ENCODE data around the gene GNL3.
"Not testable (repeated sequence)": the region's sequence is repeated elsewhere in the genome, so short reads cannot be mapped to it uniquely, and the experiment has no call there.

The GNL3 gene

DNA sequence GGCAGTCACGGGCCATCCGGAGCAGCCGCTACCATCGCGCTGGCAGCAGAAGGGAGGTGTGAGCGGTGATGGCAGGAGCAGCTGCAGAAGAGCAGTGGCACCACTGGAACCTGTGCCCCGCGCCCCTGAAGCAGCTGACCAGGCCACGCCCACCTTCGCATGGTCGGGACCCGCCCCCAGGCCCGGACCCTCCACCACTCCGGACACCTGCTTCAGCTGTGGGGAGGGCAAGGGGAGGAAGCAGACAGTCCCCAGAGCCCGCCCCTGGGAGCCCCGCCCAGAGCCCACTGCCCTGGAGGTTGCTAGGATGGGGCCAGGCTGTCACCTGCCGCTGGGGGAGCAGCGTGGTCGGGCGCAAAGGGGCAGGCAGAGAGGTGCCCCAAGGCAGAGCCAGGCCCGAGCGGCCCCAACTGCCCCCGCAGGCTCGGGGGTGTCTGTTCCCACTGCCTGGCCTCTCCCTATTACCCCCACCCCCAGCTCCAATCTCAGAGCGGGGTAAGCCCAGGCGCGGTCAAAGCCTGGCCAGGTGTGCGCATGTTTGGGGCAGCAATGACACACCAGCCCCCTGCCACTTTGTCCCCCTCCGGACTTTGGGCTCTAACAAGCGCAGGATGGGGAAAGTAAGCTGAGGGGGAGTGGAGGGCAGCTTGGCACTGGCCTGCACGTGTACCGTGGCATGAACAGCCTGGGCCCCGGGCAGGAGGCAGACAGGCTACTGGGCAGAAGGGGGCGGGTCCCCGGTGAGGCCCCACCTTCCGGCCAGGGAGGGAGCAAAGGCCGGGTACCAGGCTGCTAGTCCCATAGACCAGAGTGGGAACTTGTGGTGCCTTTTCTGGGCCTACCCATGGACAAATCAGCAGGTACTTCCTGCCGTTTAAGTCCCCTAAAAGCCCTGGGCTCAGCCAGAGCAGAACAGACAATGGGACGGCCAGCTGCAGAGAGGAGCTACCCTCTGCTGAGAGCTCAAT, 28.8 kb downstream of the GNL3 start:
- DNase-seq (ENCODE audit: low read depth), result no peak
- no peak overlapping the region for H3K4me3 ChIP-seq (ENCODE audit: low read depth, low read length)

DNA sequence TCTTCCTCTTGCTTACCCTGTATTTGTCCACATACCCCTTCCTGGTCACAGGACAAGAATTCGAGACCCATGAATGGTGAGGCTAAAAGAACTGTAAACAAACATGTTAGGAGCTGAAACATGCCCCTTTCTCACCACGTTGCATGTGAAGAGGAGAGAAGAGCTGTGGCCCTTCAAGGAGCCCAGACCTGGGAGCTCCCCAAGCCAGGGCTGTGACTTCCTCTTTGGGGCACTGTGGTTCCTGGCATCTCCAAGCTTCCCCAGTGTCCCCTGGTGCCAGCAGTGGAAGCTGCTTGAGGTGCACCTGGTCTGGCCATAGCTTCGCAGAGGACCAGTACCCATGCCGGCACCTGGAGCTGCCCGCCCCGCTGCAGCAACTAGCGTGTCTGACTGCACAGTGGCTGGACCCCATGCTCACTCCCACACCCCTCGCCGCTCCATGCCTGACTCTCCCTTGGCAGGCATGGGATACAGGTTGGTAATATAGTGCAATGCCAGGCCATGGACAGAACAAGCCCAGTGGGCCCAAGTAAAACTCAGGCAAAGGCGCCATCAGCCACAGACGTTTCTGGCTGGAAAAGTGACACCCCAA, 30.0 kb downstream of the GNL3 start:
- no peak overlapping the region for H3K4me3 ChIP-seq (ENCODE audit: low read depth, low read length)
- no peak for DNase-seq (ENCODE audit: low read depth)

DNA sequence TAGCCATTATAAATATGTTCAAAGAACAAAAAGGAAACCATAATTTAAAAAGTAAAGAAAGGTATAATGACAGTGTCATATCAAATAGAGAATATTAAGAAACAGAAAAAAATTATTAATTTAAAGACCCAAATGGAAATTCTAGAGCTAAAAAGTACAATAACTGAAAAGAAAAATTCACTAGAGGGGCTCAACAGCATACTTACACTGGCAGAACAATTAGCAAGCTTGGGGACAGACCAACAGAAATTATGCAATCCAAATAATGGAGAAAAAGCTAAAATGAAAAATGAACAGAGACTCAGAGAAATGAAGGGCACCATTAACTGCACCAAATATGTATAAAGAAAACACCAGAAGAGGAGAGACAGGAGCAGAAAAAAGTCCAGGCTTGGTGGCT, 33.8 kb downstream of the GNL3 start:
- DNase-seq (ENCODE audit: low read depth), result no peak
- no peak overlapping the region for H3K4me3 ChIP-seq (ENCODE audit: low read depth, low read length)

DNA sequence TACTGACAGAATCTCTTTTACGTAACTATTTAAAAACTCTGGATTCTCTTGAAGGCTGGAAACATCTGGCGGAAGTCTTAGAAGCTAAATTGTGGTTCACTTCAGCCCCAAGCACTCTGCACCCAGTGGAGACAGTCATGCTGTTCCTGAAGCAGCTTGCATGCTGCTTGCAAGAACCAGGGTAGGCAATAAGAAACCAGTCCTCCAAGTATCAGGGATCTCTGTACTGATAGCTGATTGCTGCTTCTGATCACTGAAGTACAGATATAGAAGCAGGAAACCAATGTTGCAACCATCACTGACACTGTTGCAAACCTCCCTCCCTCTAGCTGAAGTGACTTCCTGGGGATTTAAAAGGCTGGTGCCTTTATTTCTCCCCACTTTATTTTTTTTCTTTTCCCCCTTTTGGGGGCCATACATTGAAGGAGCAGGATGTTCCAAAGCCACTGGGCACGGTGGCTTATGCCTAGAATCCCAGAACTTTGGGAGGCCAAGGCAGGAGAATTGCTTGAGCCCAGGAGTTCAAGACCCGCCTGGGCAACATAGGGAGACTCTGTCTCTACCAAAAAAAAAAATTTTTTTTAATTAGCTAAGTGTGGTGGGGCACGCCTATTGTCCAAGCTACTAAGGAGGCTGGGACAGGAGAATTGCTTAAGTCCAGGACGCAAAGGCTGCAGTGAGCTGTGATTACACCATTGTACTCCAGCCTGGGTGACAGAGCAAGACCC, 35.3 kb downstream of the GNL3 start:
- no peak overlapping the region for H3K4me3 ChIP-seq (ENCODE audit: low read depth, low read length)

DNA sequence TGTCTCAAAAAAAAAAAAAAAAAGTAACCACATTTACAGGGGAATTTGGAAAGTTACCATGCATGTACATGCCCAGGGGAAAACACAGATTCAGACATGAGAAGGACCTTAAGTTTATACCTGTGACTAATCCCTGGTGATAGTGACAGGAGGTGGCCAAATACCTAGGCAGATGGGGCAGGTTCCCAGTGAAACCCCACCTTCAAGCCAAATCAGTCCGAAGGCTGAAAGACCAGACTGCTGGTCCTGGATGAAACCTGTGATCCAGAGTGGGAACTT, 35.8 kb downstream of the GNL3 start:
- no peak for DNase-seq (ENCODE audit: low read depth)
- no peak overlapping the region for H3K4me3 ChIP-seq (ENCODE audit: low read depth, low read length)

More for the DNA sequence above, 35.3 kb downstream of the GNL3 start:
- no peak for DNase-seq (ENCODE audit: low read depth)

DNA sequence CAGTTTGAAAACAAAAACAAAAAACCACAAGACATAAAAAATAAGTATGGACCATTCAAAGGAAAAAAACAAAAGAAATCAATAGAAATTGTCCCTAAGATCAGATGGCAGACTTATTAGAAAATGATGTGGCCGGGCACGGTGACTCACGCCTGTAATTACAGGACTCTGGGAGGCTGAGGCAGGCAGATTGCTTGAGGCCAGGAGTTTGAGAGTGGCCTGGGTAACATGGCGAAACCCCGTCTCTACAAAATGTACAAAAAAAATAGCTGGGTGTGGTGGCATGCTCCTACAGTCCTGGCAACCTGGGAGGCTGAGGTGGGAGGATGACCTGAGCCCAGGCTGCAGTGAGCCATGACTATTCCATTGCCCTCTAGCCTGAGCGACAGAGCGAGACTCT, 36.7 kb downstream of the GNL3 start:
- no peak overlapping the region for H3K4me3 ChIP-seq (ENCODE audit: low read depth, low read length)

GRCh38 chr3:52723935-52724334, 38.1 kb downstream of the GNL3 start:
- H3K4me3 ChIP-seq (ENCODE audit: low read depth, low read length), result no peak overlapping the region
- DNase-seq (ENCODE audit: low read depth), result no peak

More for the DNA sequence above, 36.7 kb downstream of the GNL3 start:
- DNase-seq (ENCODE audit: low read depth), result no peak

DNA sequence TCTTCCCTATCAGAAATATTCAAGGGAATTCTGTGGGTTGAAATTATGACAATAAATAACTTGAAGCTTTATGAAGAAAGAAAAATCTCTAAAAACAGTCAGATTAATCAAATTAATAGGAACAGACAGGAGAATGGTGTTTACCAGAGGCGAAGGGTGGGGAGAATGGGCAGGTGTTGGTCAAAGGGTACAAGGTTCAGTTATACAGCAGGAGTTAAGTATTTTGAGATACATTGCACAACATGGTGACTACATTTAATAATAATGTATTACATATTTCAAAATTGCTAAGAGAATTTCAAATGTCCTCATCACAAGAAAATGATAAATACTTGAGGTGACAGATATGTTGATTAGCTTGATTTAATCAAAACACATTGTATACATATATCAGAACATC, 38.7 kb downstream of the GNL3 start:
- DNase-seq (ENCODE audit: low read depth), result no peak

DNA sequence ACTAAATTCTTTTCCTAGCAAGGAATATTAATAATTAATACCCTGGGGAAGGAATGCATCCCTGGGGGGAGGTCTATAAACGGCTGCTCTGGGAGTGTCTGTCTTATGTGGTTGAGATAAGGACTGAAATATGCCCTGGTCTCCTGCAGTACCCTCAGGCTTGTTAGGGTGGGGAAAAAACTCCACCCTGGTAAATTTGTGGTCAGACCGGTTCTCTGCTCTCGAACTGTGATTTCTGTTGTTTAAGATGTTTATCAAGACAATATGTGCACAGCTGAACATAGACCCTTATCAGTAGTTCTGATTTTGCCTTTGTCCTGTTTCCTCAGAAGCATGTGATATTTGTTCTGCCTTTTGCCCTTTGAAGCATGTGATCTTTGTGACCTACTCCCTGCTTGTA, 42.9 kb downstream of the GNL3 start:
- H3K4me3 ChIP-seq (ENCODE audit: low read depth, low read length); DNase-seq (ENCODE audit: low read depth): not testable (repeated sequence)

More for the DNA sequence above, 38.7 kb downstream of the GNL3 start:
- H3K4me3 ChIP-seq (ENCODE audit: low read depth, low read length), result no peak overlapping the region

- no peak for DNase-seq (ENCODE audit: low read depth)
- H3K4me3 ChIP-seq (ENCODE audit: low read depth, low read length), result no peak overlapping the region
Measured at GRCh38 chr3:52730681-52731080, 44.8 kb downstream of the GNL3 start.

DNA sequence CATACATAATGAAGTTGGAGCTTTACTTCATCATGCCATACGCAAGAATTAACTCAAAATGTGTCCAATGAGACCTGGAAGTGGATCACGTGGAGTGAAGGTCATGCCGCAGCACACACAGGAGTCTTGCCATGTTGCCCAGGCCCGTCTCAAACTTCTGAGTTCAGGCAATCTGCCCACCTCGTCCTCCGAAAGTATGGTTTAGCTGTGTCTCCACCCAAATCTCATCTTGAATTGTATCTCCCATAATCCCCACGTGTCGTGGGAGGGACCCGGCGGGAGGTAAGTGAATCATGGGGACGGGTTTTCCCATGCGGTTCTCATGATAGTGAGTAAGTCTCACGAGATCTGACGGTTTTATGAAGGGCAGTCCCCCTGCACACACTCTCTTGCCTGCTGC, 45.8 kb downstream of the GNL3 start:
- H3K4me3 ChIP-seq (ENCODE audit: low read depth, low read length), result no peak overlapping the region
- DNase-seq (ENCODE audit: low read depth), result no peak

DNA sequence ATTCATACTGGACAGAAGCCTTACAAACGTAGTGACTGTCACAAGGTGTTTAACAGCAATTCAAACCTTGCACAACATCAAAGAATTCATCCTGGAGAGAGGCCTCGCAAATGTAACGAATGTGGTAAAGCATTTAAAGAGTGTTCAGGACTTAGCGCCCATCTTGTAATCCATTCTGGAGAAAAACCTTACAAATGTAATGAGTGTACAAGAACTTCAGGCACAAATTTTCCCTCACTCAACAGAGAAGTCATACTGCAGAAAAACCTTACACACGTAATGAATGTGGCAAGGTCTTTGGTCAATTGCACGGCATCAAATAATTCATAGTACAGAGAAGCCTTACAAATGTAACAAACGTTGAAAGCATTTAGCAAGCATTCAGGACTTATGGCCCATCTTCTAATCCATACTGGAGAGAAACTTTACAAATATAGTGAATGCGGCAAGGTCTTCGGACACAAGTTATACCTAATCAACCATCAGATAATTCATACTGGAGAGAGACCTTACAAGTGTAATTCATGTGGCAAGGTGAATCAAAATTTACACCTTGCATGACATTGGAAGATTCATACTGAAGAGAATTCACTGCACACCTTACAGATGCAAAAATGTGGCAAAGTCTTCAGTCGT, 47.5 kb downstream of the GNL3 start:
- no peak for DNase-seq (ENCODE audit: low read depth)
- H3K4me3 ChIP-seq (ENCODE audit: low read depth, low read length), result no peak overlapping the region

- DNase-seq (ENCODE audit: low read depth), result no peak
- H3K4me3 ChIP-seq (ENCODE audit: low read depth, low read length), result no peak overlapping the region
Measured at GRCh38 chr3:52739730-52740129, 53.9 kb downstream of the GNL3 start.

DNA sequence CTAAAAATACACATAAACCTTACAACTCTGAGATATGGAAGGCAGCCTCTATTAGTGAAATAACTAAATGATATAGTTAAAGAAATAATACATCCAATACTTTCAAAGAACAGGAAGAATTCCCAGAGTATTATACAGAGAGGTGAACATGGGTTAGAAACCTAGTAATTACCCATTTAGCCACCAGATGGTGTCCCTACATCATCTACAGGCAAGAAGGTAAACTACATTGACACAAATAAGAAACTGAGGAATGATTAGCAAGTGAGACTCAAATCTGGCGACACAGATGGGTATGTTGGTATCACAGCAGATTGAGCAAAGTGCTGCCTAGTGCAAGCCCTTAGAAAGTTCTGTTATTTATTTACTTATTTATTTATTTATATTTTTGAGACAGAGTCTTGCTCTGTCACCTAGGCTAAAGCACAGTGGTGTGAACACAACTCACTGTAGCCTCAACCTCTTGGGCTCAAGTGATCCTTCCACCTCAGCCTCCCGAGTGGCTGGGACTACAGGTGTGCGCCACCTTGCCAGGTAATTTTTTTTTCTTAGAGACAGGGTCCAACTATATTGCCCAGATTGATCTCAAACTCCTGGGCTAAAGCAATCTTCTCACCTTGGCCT, 56.7 kb downstream of the GNL3 start:
- no peak for DNase-seq (ENCODE audit: low read depth)
- no peak overlapping the region for H3K4me3 ChIP-seq (ENCODE audit: low read depth, low read length)

DNA sequence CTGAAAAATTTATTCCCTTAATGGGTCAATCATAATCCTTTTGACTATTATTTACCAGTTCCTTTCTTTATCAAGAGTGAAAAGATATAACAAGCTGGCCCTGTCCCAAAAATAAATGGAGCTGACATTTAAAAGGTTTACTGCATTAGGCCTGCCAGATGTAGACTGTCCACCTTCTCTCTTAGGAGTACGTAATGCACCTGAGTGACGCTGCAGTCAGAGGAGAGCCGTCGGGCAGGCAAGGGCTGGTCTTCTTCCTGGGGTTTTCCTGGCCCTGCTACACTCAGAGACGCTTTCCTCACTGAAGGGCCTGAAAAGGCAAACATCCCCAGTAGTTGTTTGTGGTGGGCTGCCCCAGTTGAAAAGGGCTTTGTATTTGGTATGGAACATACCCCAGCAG, 57.3 kb downstream of the GNL3 start:
- DNase-seq (ENCODE audit: low read depth), result no peak
- no peak overlapping the region for H3K4me3 ChIP-seq (ENCODE audit: low read depth, low read length)

GRCh38 chr3:52743721-52744120, 57.9 kb downstream of the GNL3 start:
- DNase-seq (ENCODE audit: low read depth), result no peak
- no peak overlapping the region for H3K4me3 ChIP-seq (ENCODE audit: low read depth, low read length)

Data from skeletal muscle cell (primary cell).